MM.1S (cell line): ENCODE measurements around the gene EEA1.

Experiments used
- CTCF ChIP-seq: fragments of 300-600 bp; sonication (generic); IDR thresholded peaks from 2 replicates; pipeline ENCODE4 v1.5.1; 2016; ENCODE audit warnings: antibody characterized with exemption, low read length, mixed read lengths
- EZH2 ChIP-seq: fragments of 300-600 bp; sonication (generic); optimal IDR thresholded peaks from 2 replicates; pipeline ENCODE3; 2017; ENCODE audit warnings: low read depth, mild to moderate bottlenecking, antibody characterized with exemption, low read length, mixed read lengths
- EZH2phosphoT487 ChIP-seq: fragments of 300-600 bp; sonication (generic); IDR thresholded peaks from 2 replicates; pipeline ENCODE4 v1.6.1; 2018; ENCODE audit warnings: antibody characterized with exemption, low read length

- TF ChIP-seq CTCF = no peak
- TF ChIP-seq EZH2 = no peak
- no peak for TF ChIP-seq EZH2phosphoT487
Observed at GRCh38 chr12:92968176-92968813, 39.2 kb upstream of the EEA1 start.
